Heart right ventricle (tissue), 16 donors: Measurements from ENCODE around the gene LRRC8D. TPM values are rescaled to one million over a fixed set of nuclear protein-coding genes. Genes with fewer than 3 reads are reported as not detected.

Experiments used
- ATAC-seq, 8 donors: fragments of 200-7000 bp; cut with Tn5 transposase; one replicate each; pipeline ENCODE4 v1.9.1; 2020; ENCODE audit warnings: mild to moderate bottlenecking in 8 of 8, moderate library complexity in 8 of 8, moderate number of reproducible peaks in 1 of 8
- DNase-seq, 2 donors: peaks; one replicate each; pipeline ENCODE4 v3.0.0-alpha.2; 2020
- H3K27ac ChIP-seq, 10 donors: fragments of 200-600 bp; sonication (generic) in 2 of 10; one replicate each; pipeline versions ENCODE4 v1.5.0 to v1.8.0; 2020 to 2022; ENCODE audit warnings: mild to moderate bottlenecking in 3 of 10
- H3K27me3 ChIP-seq, 7 donors: fragments of 200-600 bp; one replicate each; pipeline ENCODE4 v1.8.0; 2021 to 2022; ENCODE audit warnings: mild to moderate bottlenecking in 2 of 7
- H3K36me3 ChIP-seq, 9 donors: fragments of 200-600 bp; sonication (generic) in 1 of 9; one replicate each; pipeline versions ENCODE4 v1.5.0 to v1.8.0; 2020 to 2022; ENCODE audit warnings: mild to moderate bottlenecking in 2 of 9
- H3K4me1 ChIP-seq, 9 donors: fragments of 200-600 bp; sonication (generic) in 1 of 9; one replicate each; pipeline versions ENCODE4 v1.5.0 to v1.8.0; 2020 to 2022; ENCODE audit warnings: mild to moderate bottlenecking in 4 of 9
- H3K4me3 ChIP-seq, 10 donors: fragments of 200-600 bp; sonication (generic) in 2 of 10; one replicate each; pipeline versions ENCODE4 v1.5.0 to v1.8.0; 2020 to 2022; ENCODE audit warnings: mild to moderate bottlenecking in 7 of 10, moderate library complexity in 2 of 10
- H3K9me3 ChIP-seq, 11 donors: fragments of 200-600 bp in 10 of 11; sonication (generic) in 2 of 11; one replicate each; pipeline versions ENCODE4 v1.5.0 to v1.8.0; 2013 to 2022; ENCODE audit warnings: mild to moderate bottlenecking in 2 of 11, control low read depth in 1 of 11, moderate library complexity in 1 of 11
- WGBS, 2 donors: extraction: QIAGEN DNeasy Blood & Tissue Kit; methylation state at CpG; one replicate each; pipeline ENCODE4 v1.1.7; 2013; ENCODE audit warnings: inconsistent platforms in 1 of 2; 5-methylcytosine and 5-hydroxymethylcytosine counted together
- intact Hi-C, 10 donors: fragments of 100-400 bp; cut with DNase I; formaldehyde crosslinking; loops; one replicate each; pipeline versions ENCODE4 v1.11.1 to v1.14.2; 2022
- polyA plus RNA-seq, 2 donors: library from polyadenylated mRNA; stranded (reverse); fragments of 200-250 nt; gene quantifications; one replicate each; pipeline ENCODE4 v1.2.3, GENCODE V29; 2013
- total RNA-seq, 10 donors: library from RNA; stranded (reverse); fragmentation: NEBNext Ultra II Directional in 3 of 10; extraction: Animal tissue kit (Norgen Biotek cat#: 25700) in 3 of 10; gene quantifications; one replicate each; pipeline versions ENCODE4 v1.2.1 to v1.2.4, GENCODE V29; 2021 to 2023
- TF ChIP-seq, protein P1 (sequence below), 9 donors: fragments of 200-600 bp; sonication (generic) in 2 of 9; IDR thresholded peaks; one replicate each; pipeline versions ENCODE4 v1.5.0 to v1.8.0; 2021 to 2022; ENCODE audit warnings: antibody characterized with exemption in 9 of 9, mild to moderate bottlenecking in 5 of 9, moderate library complexity in 1 of 9
- donor health status: Arrhythmogenic right ventricular cardiomyopathy.
- donor health status: ischemic (EF 13 %, LVEDD 7.1; RV severe dilation, severe dysfunction).
- donor health status: healthy with polysubstance abuse.
- donor health status: DM: no; HTN: yes; CAD: no.
- donor health status: DM: no; HTN: no; CAD: no.
- donor health status: ischemic (EF 25% LVEDD 6.9; RV normal size, moderate dysfunction).
- donor health status: ischemic (EF 25% LVEDD 5.7; RV mildly dilated, moderate dysfunction).
- donor health status: healthy.
- donor health status: DM: yes; HTN: yes; CAD: no.
- donor health status: Ischemic cardiomyopathy.
- donor health status: ischemic (EF 35%, LVEDD 5.7; RV mildly dilated, moderate dysfunction).
- donor health status: nonischemic (EF 11% LVEDD 7.7; RV severe dilation, severe dysfunction).
- donor health status: DM: yes; HTN: yes; CAD: no.
- donor health status: PGD.
- donor health status: ischemic (EF 29% LVEDD 5.4; RV normal size, mild dysfunction).
- donor health status: nonischemic (EF 23%, LVEDD 6.1; RV moderate dilation, normal function).

LRRC8D gene
- total and polyA plus RNA-seq, 12 donors, result 3.0 to 11.0 (median 6.6) TPM

DNA sequence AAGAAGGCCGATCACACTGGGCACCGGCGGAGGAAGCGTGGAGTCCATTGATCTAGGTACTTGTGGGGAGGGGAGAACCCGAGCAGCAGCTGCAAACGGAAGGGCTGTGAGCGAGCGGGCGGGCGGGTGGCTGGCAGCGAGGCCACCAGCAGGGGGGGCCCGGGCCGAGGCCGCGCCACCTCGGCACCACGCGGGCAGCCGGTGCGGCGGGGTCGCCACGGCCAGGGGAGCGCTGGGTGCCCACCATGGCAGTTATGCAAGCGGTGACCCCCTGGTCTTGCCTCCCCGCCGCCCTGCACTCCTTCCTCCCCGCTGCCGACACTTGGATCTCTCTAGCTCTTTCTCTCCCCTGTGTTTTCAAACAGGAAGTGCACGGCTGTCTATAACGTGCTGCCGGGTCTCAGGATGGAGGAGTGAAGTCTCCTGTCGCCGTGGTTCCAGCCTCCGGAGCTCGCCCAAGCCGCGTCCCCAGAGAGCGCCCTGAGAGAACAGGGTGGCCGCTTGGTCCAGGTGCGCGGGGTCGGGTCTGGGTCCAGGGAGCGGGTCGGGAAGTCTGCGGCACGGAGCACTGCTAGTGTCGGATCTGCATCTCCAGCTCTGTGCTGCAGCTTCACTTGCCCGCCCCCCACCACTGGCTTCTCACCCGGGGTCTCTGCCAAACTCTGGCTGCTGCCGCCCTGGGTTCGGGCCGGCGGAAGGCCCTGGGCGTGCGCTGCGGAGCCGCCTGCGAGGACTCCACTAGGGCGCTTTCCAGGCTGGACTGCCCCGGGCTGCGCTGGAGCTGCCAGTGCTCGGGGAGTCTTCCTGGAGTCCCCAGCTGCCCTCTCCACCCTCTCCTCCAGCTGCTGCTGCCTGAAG is 22.7 kb downstream of the LRRC8D start:
- DNase-seq (peak; percentile 48 to 76), ATAC-seq (peak; percentile 91 to 96 (median 94))
- 2 to 3% methylated on average over 54 to 63 of the region's 63 CpGs for WGBS, 2 donors
- H3K4me1 ChIP-seq, result peaks cover 0 to 39% (median 17%) of the 10 kb centered on the region in 9 donors
- no peaks in the 10 kb centered on the region for H3K27me3 ChIP-seq
- no peaks in the 10 kb centered on the region for H3K9me3 ChIP-seq
- peak overlapping the region; percentile 15 to 89 (median 69) for H3K27ac ChIP-seq
- H3K36me3 ChIP-seq, result peaks cover 0 to 22% (median 0%) of the 10 kb centered on the region in 9 donors
- TF ChIP-seq, protein P1, sequence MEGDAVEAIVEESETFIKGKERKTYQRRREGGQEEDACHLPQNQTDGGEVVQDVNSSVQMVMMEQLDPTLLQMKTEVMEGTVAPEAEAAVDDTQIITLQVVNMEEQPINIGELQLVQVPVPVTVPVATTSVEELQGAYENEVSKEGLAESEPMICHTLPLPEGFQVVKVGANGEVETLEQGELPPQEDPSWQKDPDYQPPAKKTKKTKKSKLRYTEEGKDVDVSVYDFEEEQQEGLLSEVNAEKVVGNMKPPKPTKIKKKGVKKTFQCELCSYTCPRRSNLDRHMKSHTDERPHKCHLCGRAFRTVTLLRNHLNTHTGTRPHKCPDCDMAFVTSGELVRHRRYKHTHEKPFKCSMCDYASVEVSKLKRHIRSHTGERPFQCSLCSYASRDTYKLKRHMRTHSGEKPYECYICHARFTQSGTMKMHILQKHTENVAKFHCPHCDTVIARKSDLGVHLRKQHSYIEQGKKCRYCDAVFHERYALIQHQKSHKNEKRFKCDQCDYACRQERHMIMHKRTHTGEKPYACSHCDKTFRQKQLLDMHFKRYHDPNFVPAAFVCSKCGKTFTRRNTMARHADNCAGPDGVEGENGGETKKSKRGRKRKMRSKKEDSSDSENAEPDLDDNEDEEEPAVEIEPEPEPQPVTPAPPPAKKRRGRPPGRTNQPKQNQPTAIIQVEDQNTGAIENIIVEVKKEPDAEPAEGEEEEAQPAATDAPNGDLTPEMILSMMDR (IDR thresholded peaks at IDR 0.05), result peak; percentile 52 to 86 (median 72)
- peak overlapping the region; percentile 58 to 86 (median 73) for H3K4me3 ChIP-seq
- intact Hi-C loops, result loop anchor here in 8 of 10 donors (2.0 to 10.0 kb wide), 7 partner anchors 21 to 144 kb away; no protein-coding TSS in a partner anchor

DNA sequence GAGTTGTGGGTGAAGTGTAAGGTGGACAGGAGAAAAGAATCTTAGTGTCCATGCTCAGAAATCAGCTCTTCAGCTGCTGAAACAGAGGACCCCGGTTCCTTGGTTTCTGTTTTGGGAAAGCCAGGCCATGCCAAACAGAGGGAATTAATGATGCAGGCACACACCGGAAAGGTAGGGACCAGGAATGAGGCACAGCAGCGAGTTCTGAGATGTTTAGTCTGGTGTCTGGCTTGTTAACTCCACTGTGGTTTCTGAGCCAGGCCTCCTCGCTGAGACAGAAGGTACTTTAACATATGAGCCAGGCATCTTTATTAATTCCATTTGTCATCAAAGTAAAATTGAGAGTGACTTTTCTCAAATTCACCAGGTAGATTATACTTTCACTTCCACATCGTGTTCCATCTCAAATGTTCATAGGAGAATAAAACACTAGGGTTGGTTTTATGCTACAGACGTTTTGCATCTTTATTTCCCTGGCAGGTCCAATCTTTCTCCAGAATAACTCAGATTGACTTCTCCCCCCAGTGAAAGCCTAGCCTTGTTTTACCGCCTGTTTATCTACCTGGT is 23.5 kb downstream of the LRRC8D start:
- Histone ChIP-seq H3K27me3 (no peaks in the 10 kb centered on the region), H3K27ac (peak overlapping the region in 8 of 10 donors; percentile 63 to 89 (median 74)), H3K4me3 (peak overlapping the region in 9 of 10 donors; percentile 59 to 86 (median 73)), H3K36me3 (peaks cover 0 to 28% (median 0%) of the 10 kb centered on the region in 9 donors), H3K9me3 (no peaks in the 10 kb centered on the region), H3K4me1 (peaks cover 0 to 39% (median 17%) of the 10 kb centered on the region in 9 donors)
- ATAC-seq (no peak), DNase-seq (no peak)
- intact Hi-C loops, result loop anchor here in 8 of 10 donors (5.0 to 10.0 kb wide), 6 partner anchors 37 to 143 kb away; no protein-coding TSS in a partner anchor
- WGBS, 2 donors, result 66 to 75% methylated on average over 7 of the region's 7 CpGs
- TF ChIP-seq, protein P1 (IDR thresholded peaks at IDR 0.05), result no peak

DNA sequence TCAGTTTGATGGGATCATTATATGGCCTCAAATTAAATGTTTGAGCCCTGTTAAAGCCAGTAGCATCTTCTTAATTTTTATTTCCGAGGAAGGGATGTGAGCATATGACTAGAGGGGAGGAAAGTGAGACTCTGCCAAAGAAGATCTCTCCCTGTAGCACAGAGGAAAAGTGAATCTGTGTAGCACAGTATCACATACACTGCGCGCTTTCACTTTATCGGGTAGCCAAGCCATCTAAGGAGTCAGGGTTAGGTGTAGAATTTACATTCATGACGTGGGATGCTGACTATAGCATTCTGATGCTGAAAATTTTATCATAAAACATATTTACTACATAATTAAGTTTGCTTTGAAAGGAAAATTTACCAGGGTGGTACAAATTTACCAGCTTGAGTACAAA is 24.0 kb downstream of the LRRC8D start:
- intact Hi-C loops, result loop anchor here in 8 of 10 donors (5.0 to 10.0 kb wide), 6 partner anchors 38 to 142 kb away; no protein-coding TSS in a partner anchor
- peak overlapping the region in 2 of 10 donors; percentile 59 to 71 for H3K4me3 ChIP-seq
- 92 to 95% methylated on average over 5 of the region's 5 CpGs for WGBS, 2 donors
- peaks cover 0 to 39% (median 17%) of the 10 kb centered on the region in 9 donors for H3K4me1 ChIP-seq
- TF ChIP-seq, protein P1 (IDR thresholded peaks at IDR 0.05), result no peak
- H3K27me3 ChIP-seq, result no peaks in the 10 kb centered on the region
- H3K36me3 ChIP-seq, result peaks cover 0 to 28% (median 0%) of the 10 kb centered on the region in 9 donors
- no peak for ATAC-seq
- no peaks in the 10 kb centered on the region for H3K9me3 ChIP-seq
- no peak overlapping the region for H3K27ac ChIP-seq
- no peak for DNase-seq

DNA sequence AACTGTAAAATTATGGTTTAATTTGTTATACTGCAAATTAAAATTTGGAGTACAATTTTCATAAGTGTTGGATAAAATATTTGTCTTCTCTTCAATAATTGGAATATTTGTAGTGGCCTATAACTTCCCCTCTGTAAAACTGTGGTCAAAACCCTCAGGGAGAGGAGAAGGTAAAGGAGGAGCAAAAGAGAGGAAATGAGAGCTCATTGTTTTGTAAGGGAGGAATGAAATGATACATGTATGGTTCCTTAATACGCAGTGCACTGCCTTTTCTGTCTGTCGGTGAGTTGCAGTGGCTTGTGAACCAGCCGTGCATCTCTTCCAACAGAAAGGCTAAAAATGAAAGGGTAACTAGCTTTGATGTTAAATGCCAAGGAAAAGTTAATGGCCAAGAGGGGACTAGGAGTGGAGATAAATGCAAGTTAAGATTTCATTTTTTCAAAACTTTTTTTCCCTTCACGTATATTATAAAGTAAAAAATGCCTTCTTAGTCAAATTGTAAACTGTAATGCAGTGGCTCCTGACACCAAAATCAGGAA is 26.4 kb downstream of the LRRC8D start:
- no peaks in the 10 kb centered on the region for H3K27me3 ChIP-seq
- intact Hi-C loops, result loop anchor here in 5 of 10 donors (10.0 kb wide), 2 partner anchors 58 to 138 kb away; no protein-coding TSS in a partner anchor
- no peaks in the 10 kb centered on the region for H3K9me3 ChIP-seq
- DNase-seq (no peak), ATAC-seq (no peak)
- H3K27ac ChIP-seq, result no peak overlapping the region
- TF ChIP-seq, protein P1 (IDR thresholded peaks at IDR 0.05), result no peak
- peaks cover 0 to 37% (median 0%) of the 10 kb centered on the region in 9 donors for H3K36me3 ChIP-seq
- H3K4me1 ChIP-seq, result peaks cover 0 to 36% (median 14%) of the 10 kb centered on the region in 9 donors
- 75 to 86% methylated on average over 4 of the region's 4 CpGs for WGBS, 2 donors
- H3K4me3 ChIP-seq, result no peak overlapping the region
